D341Med (cell line): ENCODE measurements around the gene BUD23.
"Not testable (repeated sequence)": the region's sequence is repeated elsewhere in the genome, so short reads cannot be mapped to it uniquely, and the experiment has no call there.

ENCODE experiments used
- DNase-seq: peaks from one replicate; pipeline ENCODE4 v3.0.0; 2012; ENCODE audit warnings: low spot score

Gene BUD23

GRCh38 chr7:73719806-73720169, 36.4 kb downstream of the BUD23 start:
- DNase-seq = no peak

- not testable (repeated sequence) for DNase-seq
Measured at GRCh38 chr7:73720443-73720842, 37.0 kb downstream of the BUD23 start.

- DNase-seq = no peak
Measured at GRCh38 chr7:73721377-73721817, 38.0 kb downstream of the BUD23 start.

GRCh38 chr7:73722182-73722581, 38.8 kb downstream of the BUD23 start:
- DNase-seq = not testable (repeated sequence)

- DNase-seq = no peak
Measured at GRCh38 chr7:73722785-73723184, 39.4 kb downstream of the BUD23 start.

- DNase-seq = no peak
Measured at GRCh38 chr7:73723813-73724212, 40.4 kb downstream of the BUD23 start.

- no peak for DNase-seq
Measured at GRCh38 chr7:73726083-73726466, 42.7 kb downstream of the BUD23 start.

- no peak for DNase-seq
Measured at GRCh38 chr7:73727952-73728351, 44.6 kb downstream of the BUD23 start.

- DNase-seq = no peak
Measured at GRCh38 chr7:73728551-73728950, 45.2 kb downstream of the BUD23 start.

- no peak for DNase-seq
Measured at GRCh38 chr7:73730485-73730884, 47.1 kb downstream of the BUD23 start.

- no peak for DNase-seq
Measured at GRCh38 chr7:73732397-73732796, 49.0 kb downstream of the BUD23 start.

- DNase-seq = peak; percentile 78
Measured at GRCh38 chr7:73734619-73735527, 51.5 kb downstream of the BUD23 start.

GRCh38 chr7:73735528-73735905, 52.1 kb downstream of the BUD23 start:
- DNase-seq = no peak

GRCh38 chr7:73736885-73737284, 53.5 kb downstream of the BUD23 start:
- DNase-seq = no peak

GRCh38 chr7:73737491-73738219, 54.3 kb downstream of the BUD23 start:
- DNase-seq = no peak

- DNase-seq = peak; percentile 79
Measured at GRCh38 chr7:73738220-73738611, 54.8 kb downstream of the BUD23 start.

- DNase-seq = peak; percentile 97
Measured at GRCh38 chr7:73738612-73739386, 55.4 kb downstream of the BUD23 start, which contains the start of gene ABHD11. Gene ABHD11 (minus strand): TSS chr7:73738802. CDS start chr7:73738770, 32 bp downstream.

- DNase-seq = no peak
Measured at GRCh38 chr7:73739387-73739767, 56.0 kb downstream of the BUD23 start.

- DNase-seq = no peak
Measured at GRCh38 chr7:73740212-73740611, 56.8 kb downstream of the BUD23 start.

GRCh38 chr7:73740771-73741170, 57.4 kb downstream of the BUD23 start:
- DNase-seq = no peak

GRCh38 chr7:73741600-73741999, 58.2 kb downstream of the BUD23 start:
- DNase-seq = no peak

GRCh38 chr7:73742338-73742752, 58.9 kb downstream of the BUD23 start:
- DNase-seq = no peak
